ENCODE results near the gene CACNB4.
"Not testable (repeated sequence)": the region's sequence is repeated elsewhere in the genome, so short reads cannot be mapped to it uniquely, and the experiment has no call there.

CACNB4 gene

DNA sequence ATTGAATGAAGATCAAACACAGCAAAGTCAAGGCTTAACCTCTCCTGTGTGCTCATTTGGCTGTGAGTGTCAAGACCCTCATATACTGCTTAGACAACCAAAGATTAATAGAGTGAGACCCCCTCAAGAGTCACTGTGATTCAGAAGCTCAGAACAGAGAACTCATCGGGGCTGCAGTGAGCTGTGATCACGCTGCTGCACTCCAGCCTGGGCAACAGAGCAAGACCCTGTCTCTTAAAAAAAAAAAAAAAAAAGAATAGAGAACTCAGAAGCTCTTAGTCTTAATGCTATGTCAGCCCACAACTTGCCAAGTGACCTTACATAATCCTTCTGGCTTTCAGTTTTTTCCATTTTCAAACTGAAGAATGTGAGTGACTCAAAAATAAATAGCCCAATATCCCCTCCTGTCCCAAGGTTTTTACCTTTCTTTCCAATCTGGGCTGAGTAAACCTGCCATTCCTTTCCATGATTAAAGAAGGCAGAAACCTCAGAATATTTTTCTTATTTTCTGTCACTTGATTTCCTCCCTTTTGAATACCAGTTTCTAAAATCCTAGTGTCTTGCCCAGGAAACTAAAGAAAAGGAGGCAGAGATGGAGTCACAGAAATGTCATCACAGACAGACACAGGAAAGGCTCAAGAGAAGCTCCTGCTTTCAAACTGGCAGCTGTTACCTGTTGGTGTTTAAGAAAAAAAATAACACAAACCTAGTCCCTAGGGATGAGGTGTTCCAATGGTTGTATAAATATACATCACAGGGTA, 102.4 kb downstream of the CACNB4 start:
- no peak overlapping the region for H3K4me3 ChIP-seq (ENCODE audit: control insufficient read depth, low read depth, low read length)
- no peak for DNase-seq (ENCODE audit: low read depth)
- TF ChIP-seq CTCF (IDR thresholded peaks at IDR 0.05; ENCODE audit: control insufficient read depth, insufficient read depth, low read depth, low read length, missing control alignments): no peak

GRCh38 chr2:151995161-151995557, 103.7 kb downstream of the CACNB4 start:
- TF ChIP-seq CTCF (IDR thresholded peaks at IDR 0.05; ENCODE audit: control insufficient read depth, insufficient read depth, low read depth, low read length, missing control alignments): no peak
- no peak for DNase-seq (ENCODE audit: low read depth)
- H3K4me3 ChIP-seq (ENCODE audit: control insufficient read depth, low read depth, low read length): no peak overlapping the region

DNA sequence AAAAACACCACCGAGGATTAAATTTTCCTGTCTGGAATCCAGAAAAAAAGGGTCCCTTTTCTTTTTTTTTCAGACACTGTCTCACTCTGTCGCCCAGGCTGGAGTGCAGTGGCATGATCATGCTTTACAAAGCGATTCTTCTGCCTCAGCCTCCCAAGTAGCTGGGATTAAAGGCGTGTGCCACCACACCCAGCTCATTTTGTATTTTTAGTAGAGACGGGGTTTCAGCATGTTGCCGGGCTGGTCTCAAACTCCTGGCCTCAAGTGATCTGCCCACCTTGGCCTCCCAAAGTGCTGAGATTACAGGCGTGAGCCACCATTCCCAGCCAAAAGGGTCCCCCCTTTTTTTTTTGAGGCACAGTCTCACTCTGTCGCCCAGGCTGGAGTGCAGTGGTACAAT, 104.7 kb downstream of the CACNB4 start:
- DNase-seq (ENCODE audit: low read depth); H3K4me3 ChIP-seq (ENCODE audit: control insufficient read depth, low read depth, low read length): not testable (repeated sequence)

DNA sequence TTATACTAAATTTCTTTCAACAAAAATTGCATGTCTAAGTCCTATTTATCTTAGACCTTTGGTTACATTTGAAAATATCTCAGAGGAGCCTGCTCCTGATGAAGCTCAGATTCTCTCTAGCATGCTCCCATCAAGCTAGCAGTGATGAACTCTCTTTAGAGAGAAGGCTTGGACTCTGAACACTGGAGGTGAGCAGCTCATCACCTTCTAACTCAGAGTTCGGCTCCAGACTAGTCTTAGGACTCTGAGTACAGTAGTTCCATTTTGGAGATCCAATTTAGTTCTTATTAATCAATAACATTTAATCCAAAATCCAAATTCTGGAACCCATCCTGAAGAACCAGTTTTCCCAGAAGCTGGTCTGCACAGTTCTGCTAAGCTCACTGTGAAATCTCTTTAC, 107.8 kb downstream of the CACNB4 start:
- no peak for DNase-seq (ENCODE audit: low read depth)
- H3K4me3 ChIP-seq (ENCODE audit: control insufficient read depth, low read depth, low read length): no peak overlapping the region
- no peak for TF ChIP-seq CTCF (IDR thresholded peaks at IDR 0.05; ENCODE audit: control insufficient read depth, insufficient read depth, low read depth, low read length, missing control alignments)

DNA sequence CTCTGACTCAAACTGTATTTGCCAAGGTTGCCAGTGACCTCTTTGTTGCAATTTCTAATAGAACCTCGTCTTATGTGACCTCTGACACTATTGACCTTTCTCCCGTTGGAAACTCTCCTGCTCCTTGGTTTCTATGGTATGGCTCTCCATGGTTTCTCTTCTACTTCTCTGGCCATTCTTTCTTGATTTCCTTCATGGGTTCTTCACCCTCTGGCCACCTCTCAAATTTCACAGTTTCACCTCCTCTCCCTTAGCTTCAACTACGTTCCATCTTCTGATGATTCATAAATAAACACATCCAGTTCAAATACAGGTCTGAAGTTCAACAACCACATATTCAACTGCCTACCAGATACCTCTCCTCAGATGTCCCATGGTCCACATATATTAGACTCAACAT, 109.5 kb downstream of the CACNB4 start:
- no peak for DNase-seq (ENCODE audit: low read depth)
- TF ChIP-seq CTCF (IDR thresholded peaks at IDR 0.05; ENCODE audit: control insufficient read depth, insufficient read depth, low read depth, low read length, missing control alignments): no peak
- H3K4me3 ChIP-seq (ENCODE audit: control insufficient read depth, low read depth, low read length): no peak overlapping the region

DNA sequence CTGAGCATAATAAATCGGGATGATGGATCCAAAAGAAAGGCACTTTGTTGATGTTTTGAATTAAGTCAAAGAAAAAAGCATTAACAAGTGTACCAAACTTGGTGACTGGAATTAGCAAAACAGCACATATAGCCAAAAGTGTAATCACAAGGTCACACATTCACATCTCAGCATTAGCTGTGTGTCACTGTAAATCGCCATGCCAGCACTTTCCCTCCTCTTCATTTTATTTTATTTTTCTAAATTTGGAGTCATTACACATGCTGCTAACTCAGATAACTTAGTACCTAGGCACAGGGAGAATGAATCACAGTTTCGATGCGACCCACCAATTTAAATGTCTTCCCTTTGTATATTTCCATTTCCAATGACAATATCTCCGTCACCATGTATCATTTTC, 111.4 kb downstream of the CACNB4 start:
- TF ChIP-seq CTCF (IDR thresholded peaks at IDR 0.05; ENCODE audit: control insufficient read depth, insufficient read depth, low read depth, low read length, missing control alignments): no peak
- no peak overlapping the region for H3K4me3 ChIP-seq (ENCODE audit: control insufficient read depth, low read depth, low read length)
- no peak for DNase-seq (ENCODE audit: low read depth)

GRCh38 chr2:151984424-151985083, 114.3 kb downstream of the CACNB4 start:
- no peak for TF ChIP-seq CTCF (IDR thresholded peaks at IDR 0.05; ENCODE audit: control insufficient read depth, insufficient read depth, low read depth, low read length, missing control alignments)
- DNase-seq (ENCODE audit: low read depth): no peak
- no peak overlapping the region for H3K4me3 ChIP-seq (ENCODE audit: control insufficient read depth, low read depth, low read length)
